Activated T-cell treated with anti-CD3 and anti-CD28 coated beads for 1 hour (primary cell): ENCODE results near the gene TTBK2.

Source experiments
- DNase-seq: peaks from one replicate; pipeline ENCODE4 v3.0.0-alpha.2; 2020; ENCODE audit warnings: low read depth

The TTBK2 gene

GRCh38 chr15:42692997-42693396 is 227.6 kb downstream of the TTBK2 start:
- no peak for DNase-seq

- DNase-seq = no peak
Measured at GRCh38 chr15:42692536-42692935, 228.0 kb downstream of the TTBK2 start.

GRCh38 chr15:42691770-42692169 is 228.8 kb downstream of the TTBK2 start:
- no peak for DNase-seq

GRCh38 chr15:42691308-42691707 is 229.3 kb downstream of the TTBK2 start:
- DNase-seq = no peak
